HG03135 (cell line): ENCODE measurements around the gene USP47.

Experiments
- ATAC-seq: cut with Tn5 transposase; IDR thresholded peaks from one replicate; pipeline ENCODE4 v1.9.1; 2021; ENCODE audit warnings: mild to moderate bottlenecking, moderate library complexity; ENCODE audit not compliant: unreplicated experiment

The USP47 gene

GRCh38 chr11:11865449-11865848 is 23.7 kb downstream of the USP47 start:
- ATAC-seq, result no peak

DNA sequence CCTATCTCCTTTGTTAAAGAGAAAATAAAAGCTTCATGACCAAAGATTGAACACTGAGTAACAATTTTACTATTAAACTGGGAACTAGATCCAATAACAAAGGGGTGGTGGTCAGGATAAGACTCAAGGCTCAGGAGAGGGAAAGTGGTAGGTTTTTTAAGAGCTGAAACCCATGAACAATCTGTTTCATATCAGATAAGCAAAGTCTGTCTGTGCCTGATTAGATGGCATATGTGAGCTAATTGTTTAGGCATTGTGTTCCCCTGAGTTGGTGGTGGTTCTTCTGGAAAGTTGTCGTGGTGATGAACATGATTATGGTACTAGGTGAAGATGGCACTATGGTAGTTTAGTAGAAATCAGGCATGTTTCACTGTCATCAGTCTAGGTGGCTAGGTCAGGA is 24.4 kb downstream of the USP47 start:
- no peak for ATAC-seq

DNA sequence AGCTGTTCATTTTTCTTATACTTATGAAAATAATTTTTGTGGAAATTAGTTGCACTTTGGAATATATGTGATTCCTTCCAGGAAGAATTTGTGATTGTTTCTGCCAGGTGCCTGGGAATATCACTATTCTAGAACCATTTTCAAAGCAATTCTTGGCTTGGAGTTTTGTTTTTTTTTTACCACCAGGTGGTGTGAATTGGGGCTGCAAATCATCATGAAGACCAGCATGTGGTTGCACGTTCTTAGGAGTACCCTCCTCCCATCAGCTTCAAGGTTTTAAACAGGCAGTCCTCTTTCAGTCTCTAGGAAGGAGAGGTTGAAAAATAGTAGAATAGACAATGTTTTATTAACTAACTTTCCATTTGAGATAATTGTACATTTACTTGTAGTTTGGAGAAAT is 25.9 kb downstream of the USP47 start:
- ATAC-seq, result no peak

DNA sequence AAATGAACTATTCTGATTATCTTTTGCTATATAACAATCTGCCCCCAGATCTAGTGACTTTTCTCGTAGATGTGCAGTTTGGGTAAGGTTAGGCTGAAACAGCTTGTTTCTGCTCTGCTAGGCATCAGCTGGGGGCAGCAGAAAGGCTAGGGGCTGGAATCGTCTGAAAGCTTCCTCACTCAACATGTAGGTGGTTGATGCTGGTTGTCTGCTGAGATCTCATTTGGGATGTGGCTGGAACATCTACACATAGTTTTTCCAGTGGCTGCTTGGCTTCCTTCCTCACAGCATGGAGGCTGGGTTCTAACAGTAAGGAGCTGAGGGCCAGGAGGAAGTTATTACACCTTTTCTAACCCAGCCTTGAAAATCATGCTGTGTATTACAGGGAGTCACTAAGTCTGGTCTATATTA is 30.2 kb downstream of the USP47 start:
- no peak for ATAC-seq

DNA sequence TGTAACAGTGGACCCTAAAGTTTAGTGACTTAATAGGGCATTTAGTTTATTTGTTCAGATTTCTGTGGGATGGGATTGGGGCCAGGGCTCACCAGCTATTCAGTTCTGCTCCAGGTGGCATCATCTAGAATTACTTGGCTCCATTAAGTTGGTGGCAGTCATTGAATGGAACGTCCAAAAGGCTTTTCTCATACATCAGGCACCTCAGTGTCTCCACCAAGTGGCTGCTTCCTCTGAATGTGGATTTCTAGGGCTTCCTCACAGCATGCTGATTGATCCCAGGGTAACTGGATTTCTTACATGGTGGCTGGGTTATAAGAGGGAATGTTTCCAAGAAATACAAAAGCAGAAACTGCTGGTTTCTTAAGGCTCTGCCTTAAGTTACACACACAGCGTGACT is 34.7 kb downstream of the USP47 start:
- ATAC-seq, result no peak

DNA sequence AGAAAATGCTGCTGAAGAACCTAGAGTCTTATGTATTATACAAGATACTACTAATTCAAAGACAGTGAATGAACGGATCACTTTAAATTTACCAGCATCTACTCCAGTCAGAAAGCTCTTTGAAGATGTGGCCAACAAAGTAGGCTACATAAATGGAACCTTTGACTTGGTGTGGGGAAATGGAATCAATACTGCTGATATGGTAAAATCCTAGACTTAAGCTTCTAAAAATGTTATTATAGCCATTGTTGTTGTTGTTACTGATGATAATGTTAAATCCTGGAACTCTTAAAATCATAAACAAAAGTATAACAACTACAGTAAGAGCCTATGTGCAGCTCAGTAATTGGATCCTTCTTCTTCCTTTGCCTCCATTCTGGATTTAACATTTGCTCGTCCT is 38.4 kb downstream of the USP47 start:
- ATAC-seq, result no peak

DNA sequence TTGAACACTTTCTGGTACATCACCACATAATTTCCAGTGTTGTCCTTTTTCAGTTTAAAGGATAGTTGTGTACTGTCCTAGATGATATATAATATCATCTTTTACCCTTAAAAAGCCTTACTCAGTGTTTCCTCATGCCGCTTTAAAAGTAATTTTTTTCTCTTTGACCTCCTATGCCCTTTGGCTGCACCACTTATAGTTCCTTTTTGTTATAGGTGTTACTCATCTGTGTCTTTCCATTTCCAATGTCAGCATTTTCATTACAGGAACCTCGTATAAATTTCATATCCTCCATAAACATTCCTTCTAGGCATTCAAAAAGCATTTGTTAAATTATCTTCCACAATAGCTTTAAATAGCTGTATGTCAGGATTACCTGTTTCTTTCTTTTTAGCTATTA is 40.8 kb downstream of the USP47 start:
- ATAC-seq, result no peak

DNA sequence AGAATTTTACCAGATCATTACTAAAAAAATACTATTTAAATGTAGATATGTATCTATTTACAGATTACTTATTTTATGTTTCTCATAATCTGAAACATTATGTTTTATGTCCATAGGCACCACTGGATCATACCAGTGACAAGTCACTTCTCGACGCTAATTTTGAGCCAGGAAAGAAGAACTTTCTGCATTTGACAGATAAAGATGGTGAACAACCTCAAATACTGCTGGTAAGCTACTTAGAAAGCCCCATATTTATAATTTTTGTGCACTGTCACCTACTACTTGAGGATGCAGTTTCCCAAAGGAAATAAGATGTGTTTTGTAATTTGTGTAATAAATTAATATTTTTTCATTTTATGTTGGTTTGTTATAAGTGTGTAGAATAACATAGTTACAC is 42.6 kb downstream of the USP47 start:
- ATAC-seq, result no peak

DNA sequence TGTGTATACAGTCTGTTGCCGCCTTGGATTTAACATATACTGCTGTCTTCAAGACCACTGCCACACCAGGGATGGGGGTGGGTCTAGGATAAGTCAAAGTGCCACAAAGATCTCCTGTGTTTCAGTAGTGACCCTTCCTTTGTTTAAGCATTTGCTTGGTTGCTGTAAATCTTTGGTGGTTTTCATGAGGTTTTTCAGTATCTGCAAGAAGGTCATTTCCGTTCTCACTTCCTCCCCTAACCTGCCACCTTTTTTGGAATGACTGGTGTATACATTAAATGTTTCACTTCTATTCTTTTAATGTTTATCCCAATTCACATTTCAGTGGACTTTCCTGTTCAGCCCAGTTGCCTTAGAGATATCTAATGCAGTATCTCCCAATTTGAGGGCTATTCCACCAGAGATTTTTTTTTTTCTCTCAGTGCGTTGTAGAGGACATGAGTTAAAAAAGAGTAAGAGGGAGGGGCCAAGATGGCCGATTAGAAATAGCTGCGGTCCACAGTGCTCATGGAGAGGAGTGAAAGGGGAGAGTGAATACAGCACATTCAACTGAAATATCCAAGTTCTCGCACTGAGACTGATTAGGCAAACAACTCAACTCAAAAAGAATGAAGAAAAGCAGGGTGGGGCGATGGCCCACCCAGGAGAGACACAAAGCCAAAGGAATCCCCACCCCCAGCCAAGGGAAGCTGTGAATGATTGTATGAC is 43.2 kb downstream of the USP47 start:
- peak; percentile 89 for ATAC-seq

GRCh38 chr11:11894486-11894885 is 52.7 kb downstream of the USP47 start:
- ATAC-seq, result no peak

DNA sequence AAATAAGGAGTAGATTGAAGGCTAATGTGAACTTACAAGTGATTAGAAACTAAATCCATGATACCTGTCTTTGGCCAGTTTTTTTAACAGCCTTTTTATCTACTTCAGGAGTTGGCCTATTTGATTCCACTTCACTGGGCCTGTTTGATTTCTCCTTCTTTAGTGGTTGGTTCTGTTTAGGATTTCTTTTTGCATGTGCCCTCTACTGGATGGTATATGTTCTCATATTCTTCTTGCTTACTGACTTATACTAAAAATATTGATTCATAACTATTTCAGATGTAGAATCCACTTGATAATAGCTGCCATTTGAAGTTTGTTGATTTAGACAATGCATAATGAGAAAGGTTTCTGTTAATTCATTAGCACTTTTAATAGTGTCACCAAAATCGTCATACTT is 53.9 kb downstream of the USP47 start:
- no peak for ATAC-seq

DNA sequence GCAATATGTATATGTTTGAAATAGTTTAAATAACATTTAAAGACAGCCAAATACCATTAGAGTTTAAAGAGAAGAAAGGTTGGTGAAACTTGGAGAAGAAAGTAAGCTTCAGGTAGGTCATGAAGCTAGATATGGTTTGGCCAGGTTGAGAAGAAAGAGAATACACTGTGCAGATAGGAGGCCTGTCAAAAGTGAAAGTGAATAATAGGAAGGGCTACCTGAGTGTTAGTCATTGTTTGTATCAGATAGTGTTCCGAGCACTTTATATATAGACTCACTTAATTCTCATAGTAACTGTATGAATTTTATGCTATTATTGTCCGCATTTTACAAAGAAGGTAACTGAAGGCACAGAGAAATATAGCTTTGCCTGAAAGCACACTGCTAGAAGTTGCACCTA is 56.9 kb downstream of the USP47 start:
- no peak for ATAC-seq

- no peak for ATAC-seq
Observed at GRCh38 chr11:11899401-11899800, 57.6 kb downstream of the USP47 start.

- ATAC-seq, result no peak
Observed at GRCh38 chr11:11901929-11902328, 60.2 kb downstream of the USP47 start.

- ATAC-seq, result no peak
Observed at GRCh38 chr11:11909727-11910126, 68.0 kb downstream of the USP47 start.

DNA sequence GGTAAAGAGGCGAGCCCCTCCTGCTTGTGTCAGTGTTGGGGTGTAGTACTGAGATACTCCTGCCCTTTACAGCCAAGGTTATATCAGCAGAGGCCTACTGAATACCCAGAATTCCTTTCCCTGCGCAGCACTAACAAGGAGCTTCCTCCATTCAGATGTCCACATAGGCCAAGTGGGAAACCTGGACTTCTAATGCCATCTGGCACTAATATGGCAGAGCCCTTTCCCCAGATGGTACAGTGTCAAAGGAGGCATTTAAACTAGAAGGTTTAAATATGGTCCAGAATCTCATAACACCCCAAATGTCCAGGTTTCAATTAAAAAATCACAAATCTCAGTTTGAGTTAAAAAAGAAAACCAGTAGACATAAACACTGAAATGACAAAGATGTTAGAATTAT is 68.8 kb downstream of the USP47 start:
- no peak for ATAC-seq

- no peak for ATAC-seq
Observed at GRCh38 chr11:11913395-11913794, 71.6 kb downstream of the USP47 start.

DNA sequence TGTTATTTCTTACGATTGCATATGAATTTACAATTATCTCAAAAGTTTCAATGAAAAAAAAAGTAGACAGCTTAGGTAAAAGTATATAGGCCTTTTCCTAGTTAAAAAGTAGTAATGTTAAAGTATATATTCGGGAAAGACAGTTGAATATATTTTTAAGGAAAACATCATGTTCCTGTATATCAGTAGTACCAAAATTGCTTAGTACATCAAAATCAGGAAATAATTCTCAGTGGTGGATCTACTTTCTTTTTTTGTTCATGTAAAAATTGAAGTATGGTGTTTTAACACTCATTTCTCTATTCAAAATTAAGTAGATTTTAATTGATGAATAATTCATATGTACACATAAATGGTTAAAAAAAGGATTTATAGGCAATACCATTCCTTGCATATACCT is 73.9 kb downstream of the USP47 start:
- no peak for ATAC-seq

GRCh38 chr11:11916981-11917399 is 75.2 kb downstream of the USP47 start:
- ATAC-seq, result no peak

DNA sequence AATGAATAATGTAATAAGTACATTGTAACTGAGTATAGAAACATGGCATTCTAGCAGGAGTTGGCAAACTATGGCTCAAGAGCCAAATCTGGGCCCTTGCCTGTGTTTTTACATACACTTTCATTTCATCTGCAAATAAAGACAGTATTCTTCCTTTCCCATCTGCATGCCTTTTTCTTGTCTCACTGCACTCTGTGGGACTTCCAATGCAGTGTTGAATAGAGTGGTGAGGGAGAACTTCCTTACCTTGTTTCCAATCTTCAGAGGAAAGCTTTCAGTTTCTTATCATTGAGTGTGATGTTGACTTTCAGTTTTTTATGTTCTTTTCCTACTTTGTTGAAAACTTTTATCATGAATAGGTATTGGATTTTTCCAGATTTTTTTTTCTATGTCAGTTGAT is 82.1 kb downstream of the USP47 start:
- no peak for ATAC-seq

GRCh38 chr11:11929920-11930319 is 88.1 kb downstream of the USP47 start:
- ATAC-seq, result no peak

DNA sequence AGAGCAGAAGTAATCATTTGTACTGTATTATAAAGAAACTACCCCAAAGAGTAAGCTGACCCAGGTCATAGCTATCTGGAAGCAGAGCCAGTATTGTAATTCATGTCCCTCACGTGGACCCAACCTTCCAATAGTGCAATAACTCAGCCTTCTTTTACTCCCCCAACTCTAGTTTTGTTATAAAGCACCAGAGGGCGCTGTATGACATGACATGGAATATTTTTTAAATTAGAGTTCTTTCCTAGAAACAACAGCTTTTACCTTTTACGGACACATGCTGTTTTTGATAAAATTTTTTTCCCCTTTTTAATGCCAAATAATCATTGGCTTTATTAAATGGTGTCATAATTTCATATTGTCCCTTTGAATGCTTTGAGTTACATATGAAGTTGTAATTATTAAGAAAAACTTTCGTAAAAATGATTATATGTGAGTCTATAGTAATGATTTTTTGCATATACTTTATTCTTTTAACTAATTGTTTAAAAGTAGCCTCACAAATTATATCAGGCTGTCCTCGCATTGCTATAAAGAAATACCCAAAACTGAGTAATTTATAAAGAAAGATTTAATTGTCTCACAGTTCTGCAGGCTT is 89.8 kb downstream of the USP47 start:
- no peak for ATAC-seq

- ATAC-seq, result no peak
Observed at GRCh38 chr11:11935536-11935935, 93.8 kb downstream of the USP47 start.
